Upper lobe of left lung (tissue), 4 donors: ENCODE results near the gene AKT1S1.

Experiments
- EP300 ChIP-seq, 4 donors: sonication (generic); formaldehyde crosslinking; IDR thresholded peaks; one replicate each; pipeline ENCODE4 v1.5.1; 2017; ENCODE audit warnings: antibody characterized with exemption in 4 of 4, control low read depth in 2 of 4
- POLR2A ChIP-seq, 4 donors: fragments of 450-650 bp; IDR thresholded peaks; one replicate each; pipeline ENCODE4 v1.5.1; 2016 to 2017; ENCODE audit warnings: antibody characterized with exemption in 4 of 4, mild to moderate bottlenecking in 2 of 4
- POLR2AphosphoS5 ChIP-seq, 2 donors: sonication (generic); formaldehyde crosslinking; IDR thresholded peaks; one replicate each; pipeline ENCODE4 v1.5.1; 2017; ENCODE audit warnings: antibody characterized with exemption in 2 of 2
- TF ChIP-seq, protein P1 (sequence below), 6 experiments: fragments of 450-650 bp in 4 of 6; fragments of 200-600 bp in 2 of 6; sonication (generic) in 2 of 6; IDR thresholded peaks; one replicate each; pipeline ENCODE4 v1.5.1; 2016 to 2019; ENCODE audit warnings: antibody characterized with exemption in 6 of 6

DNA sequence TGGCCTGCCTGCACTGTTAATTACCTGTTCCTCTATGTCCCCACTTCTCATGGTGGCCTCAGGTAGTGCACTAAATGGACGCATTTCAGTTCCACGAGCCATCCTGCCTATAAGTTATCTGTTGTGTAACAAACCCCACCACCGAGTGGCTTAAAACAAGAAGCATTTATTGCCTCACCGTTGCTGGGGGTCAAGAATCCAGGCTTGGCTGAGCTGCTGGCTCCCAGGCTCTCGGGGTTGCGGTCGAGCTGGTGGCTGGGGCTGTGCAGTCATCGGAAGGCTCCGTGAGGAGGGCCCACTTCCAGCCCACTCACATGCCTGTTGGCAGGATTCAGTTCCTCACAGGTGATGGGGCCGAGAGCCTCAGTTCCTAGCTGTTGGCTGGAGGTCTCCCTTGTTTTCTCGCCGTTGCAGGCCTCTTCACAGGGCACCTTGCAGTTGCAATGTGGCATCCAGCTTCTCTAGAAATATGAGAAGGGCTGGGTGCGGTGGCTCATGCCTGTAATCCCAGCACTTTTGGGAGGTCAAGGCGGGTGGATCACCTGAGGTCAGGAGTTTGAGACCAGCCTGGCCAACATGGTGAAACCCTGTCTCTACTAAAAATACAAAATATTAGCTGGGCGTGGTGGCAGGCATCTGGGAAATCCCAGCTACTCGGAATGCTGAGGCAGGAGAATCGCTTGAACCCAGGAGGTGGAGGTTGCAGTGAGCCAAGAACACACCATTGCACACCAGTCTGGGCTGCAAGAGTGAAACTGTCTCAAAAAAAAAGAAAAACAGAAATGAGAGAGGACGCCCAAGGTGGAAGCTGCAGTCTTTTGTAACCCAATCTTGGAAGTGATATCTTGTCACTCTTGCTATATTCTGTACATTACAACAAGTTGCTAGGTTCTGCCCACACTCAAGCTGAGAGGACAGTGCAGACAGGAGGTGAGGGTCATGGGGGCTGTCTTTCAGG, 32.7 kb downstream of the AKT1S1 start:
- TF ChIP-seq, protein P1, sequence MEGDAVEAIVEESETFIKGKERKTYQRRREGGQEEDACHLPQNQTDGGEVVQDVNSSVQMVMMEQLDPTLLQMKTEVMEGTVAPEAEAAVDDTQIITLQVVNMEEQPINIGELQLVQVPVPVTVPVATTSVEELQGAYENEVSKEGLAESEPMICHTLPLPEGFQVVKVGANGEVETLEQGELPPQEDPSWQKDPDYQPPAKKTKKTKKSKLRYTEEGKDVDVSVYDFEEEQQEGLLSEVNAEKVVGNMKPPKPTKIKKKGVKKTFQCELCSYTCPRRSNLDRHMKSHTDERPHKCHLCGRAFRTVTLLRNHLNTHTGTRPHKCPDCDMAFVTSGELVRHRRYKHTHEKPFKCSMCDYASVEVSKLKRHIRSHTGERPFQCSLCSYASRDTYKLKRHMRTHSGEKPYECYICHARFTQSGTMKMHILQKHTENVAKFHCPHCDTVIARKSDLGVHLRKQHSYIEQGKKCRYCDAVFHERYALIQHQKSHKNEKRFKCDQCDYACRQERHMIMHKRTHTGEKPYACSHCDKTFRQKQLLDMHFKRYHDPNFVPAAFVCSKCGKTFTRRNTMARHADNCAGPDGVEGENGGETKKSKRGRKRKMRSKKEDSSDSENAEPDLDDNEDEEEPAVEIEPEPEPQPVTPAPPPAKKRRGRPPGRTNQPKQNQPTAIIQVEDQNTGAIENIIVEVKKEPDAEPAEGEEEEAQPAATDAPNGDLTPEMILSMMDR (IDR thresholded peaks at IDR 0.05) = no peak
- no peak for TF ChIP-seq POLR2A (IDR thresholded peaks at IDR 0.05)
- TF ChIP-seq EP300 (IDR thresholded peaks at IDR 0.05) = no peak
- no peak for TF ChIP-seq POLR2AphosphoS5 (IDR thresholded peaks at IDR 0.05)
